Measurements from ENCODE around the gene ABHD2.
"Not testable (repeated sequence)": the region's sequence is repeated elsewhere in the genome, so short reads cannot be mapped to it uniquely, and the experiment has no call there.

ABHD2 gene

DNA sequence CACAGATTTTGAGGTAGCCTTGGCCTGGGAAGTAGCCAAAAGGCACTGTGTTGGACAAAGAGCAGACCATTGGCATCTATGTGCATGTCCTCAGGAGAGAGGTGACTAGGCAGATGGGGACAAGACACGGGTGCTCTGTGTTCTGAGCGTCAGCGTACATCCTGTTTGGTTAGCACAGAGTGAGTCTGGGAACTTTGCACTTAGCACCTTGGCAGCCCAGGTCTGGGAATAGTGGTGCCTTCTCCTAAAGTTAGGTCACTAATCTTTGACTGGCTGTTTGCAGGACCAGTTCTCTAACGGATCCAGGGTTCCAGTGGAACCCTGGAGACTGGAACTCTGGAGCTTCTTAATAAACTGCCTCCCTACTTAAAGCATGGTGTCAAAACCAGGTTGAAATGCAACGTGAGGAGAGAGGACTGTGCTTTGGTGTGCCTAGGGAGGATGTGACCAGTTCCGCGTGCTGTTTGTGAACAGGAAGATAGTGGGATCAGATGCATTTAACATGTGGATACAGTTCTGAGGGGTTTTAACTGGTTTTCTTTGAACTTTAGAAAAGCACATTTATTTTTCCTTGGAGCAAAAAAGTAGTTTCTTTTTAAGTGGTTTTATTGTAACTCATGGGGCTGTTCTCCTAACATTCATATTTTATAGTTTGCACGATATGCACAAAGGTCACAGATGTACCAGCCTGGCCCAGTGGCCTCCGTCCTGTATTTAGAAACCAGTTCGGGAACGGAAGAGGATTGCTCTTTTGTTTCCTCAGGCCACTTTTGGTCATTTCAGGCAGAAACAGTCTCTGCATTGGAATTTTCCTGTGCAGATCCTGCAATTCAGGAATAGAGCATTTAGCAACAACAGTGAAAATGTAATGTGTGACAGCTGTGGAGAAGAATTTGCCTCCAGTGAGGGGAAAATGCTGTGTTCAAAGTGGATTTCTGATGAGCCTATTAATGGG, 48.8 kb downstream of the ABHD2 start:
- DNase-seq = no peak

DNA sequence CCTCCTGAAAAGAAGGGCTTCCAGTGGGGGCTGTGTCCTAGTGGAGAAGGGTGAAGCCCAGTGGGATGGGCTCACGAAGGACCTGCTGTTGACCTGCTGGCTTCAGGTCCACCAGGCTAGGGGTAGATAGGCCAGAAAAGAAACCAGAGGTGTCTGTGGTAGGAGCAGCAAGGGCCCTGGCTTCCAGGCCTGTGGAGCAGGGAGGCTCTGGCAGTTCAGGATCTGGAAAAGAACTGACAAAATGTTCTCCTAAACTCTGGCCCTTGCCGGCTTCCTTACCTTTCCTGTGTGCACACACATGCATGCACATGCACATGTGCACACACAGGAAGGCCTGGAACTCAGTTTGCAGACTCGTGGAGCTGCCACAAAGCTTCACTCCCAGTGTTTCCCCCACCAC, 49.7 kb downstream of the ABHD2 start:
- no peak for DNase-seq

DNA sequence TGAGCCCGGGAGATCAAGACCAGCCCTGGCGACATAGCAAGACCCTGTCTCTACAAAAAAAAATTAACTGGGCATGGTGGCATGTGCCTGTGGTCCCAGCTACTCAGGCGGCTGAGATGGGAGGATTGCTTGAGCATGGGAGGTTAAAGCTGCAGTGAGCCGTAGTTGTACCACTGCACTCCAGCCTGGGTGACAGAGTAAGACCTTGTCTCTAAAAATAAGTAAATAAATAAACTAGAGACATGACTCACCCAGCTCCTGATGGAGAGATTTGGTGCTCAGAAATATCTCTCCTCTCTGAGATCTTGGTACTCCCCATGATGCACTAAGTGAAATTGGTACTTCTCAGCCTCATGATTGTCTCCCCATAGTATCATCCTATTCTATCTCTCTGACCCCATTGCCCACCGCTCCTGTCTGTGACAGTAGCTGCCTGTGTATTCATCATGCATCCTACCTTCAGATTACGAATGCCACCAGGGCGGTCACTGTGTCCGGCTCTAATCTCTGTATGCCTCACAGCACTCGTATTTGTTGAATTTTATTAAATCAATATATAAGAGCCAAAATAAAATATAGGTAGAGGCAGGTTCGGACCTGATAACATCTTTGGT, 50.9 kb downstream of the ABHD2 start:
- no peak for DNase-seq

DNA sequence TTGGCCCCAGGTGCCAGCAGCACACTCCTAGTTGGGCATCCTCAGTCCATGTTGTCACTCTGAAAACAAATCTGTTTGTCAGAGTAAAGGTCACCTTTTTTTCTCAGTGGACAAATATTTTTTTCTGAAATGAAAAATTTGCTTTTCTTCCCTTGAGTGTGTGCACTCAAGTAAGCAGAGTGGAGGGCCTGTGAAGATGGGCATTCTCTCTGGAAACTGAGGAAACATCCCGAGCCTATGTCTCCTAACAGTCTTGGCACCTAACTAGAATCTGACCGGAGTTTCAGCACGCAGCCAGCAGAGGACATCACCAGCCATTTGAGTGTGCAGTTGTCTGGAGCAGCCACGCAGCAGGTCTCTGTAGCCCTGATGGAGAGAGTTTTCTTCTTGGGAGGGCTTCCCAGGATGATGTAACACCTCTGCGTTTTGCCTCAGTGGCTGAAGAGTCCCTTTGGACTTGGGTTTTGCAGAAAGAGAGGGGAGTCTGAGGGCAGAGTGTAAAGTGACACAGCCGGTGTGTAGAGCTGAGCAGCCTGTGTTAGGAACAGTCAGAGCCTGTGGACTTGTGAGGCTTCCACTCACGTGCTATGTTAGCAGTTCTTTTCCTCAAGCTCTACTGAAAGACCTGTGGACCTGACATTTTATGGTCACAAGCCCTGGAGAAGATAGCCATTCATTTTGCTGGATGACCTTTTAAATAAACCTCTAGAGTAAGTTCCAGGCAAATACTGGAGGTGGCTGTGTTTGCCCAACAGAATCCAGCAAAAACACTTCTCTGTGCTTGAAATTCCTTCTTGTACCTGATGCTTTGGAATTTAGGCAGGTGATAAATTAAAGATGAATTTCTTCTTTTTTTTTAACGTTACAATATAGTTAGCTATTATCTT, 51.6 kb downstream of the ABHD2 start:
- DNase-seq = peak in 30 of 56 donors; percentile 9 to 67 (median 33)

DNA sequence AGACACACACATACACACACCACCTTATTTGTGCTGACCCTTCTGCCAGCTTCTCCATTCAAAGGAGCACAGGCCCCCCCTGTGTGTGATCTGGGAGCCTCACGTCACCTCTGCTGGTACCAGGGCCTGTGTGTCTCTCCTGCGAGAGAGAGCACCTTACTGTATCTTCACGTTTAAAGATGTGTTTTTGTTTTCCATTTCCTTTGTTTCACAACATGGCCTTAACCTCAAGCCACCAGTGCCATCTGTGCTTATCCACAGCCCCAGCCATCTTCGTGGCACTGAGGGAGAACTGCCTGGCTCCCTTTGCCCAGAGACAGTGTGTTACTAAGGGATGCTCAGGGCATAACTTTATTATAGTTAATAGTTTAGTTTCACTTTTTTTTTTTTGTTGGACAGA, 52.3 kb downstream of the ABHD2 start:
- no peak for DNase-seq

DNA sequence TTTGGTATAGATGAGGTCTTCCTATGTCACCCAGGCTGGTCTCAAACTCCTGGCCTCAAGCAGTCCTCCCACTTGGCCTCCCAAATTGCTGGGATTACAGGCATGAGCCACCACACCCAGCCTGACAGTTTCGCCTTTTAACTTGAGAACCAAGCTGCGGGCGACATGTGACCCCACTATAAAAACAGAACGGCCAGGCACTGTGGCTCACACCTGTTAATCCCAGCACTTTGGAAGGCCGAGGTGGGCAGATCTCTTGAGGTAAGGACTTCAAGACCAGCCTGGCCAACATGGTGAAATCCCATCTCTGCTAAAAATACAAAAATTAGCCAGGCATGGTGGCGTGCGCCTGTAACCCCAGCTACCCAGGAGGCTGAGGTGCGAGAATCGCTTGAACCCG, 52.9 kb downstream of the ABHD2 start:
- not testable (repeated sequence) for DNase-seq

DNA sequence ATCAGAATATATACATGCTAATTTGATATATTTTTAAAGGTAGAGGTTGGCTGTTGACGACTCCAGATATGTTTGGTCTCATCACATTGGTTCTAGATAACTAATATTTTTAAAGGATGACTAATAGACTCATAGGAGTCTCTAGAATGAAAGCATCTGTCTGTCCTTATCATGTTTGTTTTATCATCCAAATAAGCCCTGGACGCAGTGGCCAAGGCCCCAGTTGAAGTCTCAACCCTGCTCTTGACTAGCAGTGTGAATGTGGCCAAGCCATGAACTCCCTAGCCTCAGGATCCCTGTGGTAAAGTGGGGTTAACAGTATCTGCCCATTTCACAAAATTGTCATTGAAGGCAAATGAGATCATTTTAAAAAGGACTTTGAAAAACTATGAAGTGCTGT, 53.6 kb downstream of the ABHD2 start:
- DNase-seq = no peak

DNA sequence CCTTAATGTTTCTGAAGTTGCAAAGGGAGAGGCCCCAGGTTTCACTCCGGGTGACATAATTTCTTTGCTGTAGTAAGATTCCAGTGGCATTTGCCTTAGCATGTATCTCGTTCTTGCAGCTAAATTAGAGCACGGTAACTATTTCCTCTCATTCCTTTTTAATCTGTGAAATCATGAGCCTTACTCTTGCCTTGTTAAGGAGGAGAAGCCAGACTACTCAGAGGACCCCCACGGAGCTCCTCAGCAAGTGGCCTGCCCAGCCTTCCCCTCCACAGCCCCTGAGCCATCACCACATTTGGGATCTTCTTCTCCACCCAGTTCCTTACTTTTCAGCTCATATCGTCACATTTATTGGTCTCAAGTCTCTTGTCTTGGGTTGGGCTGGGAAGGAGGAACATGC, 54.2 kb downstream of the ABHD2 start:
- DNase-seq = no peak

DNA sequence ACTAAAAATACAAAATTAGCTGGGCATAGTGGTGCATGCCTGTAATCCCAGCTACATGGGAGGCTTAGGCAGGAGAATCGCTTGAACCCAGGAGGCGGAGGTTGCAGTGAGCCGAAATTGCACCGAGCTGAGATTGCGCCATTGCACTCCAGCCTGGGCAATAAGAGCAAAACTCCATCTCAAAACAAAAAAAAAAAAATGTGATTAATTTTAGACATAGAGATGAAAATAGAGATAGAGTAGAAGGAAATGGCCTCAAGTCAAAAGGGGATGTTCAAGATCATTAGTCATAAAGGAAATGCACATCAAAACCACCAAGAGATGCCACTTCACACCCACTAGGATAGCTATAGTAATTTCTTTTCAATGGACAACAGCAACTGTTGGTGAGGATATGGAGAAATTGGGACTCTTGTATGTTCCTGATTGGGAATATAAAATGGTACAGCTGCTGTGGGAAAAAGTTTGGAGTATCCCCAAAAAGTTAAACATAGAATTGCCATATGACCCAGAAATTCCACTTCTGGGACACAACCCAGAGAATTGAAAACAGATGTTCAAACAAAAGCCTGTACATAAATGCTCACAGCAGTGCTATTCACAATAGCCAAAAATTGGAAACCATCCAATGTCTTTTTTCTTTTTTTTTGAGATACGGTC, 55.4 kb downstream of the ABHD2 start:
- DNase-seq = no peak

DNA sequence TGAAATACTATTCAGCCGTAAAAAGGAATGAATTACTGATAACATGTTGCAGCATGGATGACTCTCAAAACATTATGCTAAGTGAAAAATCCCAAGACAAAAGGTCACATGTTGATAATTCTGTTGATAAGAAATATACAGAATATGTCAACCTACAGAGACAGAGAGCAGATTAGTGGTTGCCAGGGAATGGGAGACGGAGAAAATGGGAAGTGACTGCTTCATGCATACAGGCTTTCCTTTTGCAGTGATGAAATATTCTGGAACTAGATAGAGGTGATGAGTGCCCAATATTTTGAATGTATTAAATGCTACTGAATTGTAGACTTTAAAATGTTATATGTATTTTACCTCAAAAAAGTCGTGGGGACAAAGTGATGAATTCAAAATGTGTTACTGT, 56.2 kb downstream of the ABHD2 start:
- no peak for DNase-seq

DNA sequence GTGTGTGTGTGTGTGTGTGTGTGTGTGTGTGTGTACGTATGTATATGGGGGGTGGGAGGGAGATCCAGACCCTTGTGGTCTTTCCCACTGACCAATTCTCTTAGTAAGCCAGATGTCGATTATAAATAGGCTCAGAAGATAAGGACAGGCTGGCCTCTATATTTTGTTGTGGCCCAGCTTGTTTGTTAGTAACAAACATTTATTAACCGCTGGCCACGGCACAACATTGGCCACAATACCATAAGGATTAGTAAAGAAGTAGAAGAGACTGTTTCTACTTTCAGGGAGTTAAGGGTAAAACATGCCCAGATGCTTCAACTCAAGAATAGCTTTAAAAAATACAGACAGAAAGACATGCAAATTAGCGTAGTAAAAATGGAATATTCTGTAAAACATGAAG, 58.1 kb downstream of the ABHD2 start:
- no peak for DNase-seq

DNA sequence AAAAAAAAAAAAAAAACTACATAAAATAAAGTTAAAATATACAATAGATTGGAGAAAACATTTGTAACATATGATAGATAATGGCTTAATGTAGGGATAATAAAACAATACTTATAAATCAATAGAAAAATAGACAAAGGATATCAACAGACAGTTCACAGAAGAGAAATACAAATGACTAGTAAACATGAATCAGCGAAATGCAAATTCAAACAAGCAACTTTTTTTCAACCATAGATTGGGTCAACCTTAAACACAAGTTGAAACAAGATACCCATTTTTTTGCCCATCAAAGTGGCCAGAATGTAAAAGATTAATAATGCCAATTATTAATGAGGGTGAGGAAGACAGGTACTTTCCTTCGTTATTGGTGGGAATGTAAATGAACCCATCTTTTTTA, 59.9 kb downstream of the ABHD2 start:
- no peak for DNase-seq

DNA sequence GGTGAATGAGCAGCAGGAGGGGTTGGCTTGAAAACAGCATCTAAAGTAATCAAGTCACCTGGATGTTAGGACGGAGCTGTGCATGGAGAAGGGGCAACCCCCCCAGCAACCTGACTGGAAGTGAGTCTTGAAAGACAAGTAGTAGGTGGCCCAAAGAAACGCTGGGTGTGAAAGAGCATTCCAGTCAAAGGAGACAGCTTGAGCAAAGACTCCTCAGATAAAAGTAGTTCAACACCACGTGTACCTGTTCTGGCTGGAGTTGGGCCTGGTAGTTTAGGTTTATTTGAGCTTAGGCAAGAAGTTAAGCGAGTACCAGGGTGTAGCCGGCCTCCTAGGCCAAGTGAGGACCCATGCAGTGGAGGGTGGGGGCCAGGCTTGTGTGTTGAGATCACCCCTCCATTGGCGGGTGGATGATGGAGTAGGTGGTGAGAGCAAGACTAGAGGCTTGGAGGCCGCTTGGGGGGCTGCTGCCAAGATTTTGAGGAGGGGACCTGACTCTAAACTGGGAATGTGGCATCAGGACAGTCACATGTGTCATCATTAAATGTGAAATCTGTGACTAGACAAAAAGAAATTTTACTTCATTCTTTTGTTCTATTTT, 61.3 kb downstream of the ABHD2 start:
- no peak for DNase-seq

DNA sequence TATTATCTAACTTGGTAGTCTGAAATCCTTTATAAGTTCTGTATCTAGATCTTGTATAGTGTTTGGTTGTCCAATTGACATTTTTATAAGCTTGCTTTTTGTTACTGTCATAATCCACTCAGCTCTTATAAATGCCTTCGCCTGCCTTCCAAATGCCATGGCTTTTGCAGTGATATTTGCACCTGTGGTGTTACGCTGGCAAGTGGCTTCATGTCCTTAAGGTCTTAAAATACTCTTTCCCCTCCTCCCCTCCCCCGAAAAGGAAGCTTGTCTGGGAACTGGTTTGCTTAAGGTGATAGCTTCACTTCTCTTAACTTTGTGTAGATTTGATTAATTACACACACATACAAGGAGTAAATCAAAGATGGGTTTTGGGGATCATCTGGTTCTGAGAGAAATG, 62.0 kb downstream of the ABHD2 start:
- DNase-seq = no peak

DNA sequence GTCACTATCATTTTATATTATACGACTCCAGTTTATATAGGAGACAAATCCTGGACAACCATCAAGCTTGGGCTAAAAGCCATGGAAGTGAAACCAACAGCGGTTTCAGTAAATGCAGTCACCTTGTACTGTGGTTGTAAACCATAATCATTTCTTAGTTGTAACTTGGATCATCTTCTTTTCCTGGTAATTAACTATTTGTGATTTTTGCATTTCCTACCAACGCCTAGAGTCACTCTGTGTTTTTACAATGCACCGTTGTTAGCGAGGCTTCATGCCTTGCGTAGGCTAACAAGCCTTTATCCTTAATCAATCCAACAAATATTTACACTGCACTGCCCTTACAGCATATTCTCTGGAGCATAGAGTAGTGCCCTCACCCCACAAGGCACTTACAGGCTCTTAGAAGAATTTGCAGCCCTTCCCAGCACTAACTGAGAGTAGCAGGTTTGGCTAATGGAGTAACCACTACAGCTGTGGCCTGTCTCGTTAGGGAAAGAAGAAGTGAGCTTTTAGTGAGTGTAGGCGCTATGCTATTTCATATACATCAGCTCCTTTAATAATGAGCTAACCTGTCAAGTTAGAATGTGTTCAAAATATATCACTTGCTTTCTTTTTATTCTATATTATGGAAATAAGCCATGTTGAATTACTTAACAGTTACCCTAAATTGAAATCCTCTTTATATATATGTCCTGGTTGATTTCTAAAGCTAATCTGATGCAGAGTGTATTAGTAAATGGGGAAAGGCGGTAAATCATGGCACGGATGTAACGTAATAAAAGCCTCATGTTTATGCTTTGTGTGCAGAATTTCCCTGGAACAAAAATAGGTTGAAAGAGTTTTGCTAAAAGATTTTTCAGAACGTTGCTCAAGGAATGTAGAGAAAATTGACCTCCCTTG, 62.8 kb downstream of the ABHD2 start:
- no peak for DNase-seq

DNA sequence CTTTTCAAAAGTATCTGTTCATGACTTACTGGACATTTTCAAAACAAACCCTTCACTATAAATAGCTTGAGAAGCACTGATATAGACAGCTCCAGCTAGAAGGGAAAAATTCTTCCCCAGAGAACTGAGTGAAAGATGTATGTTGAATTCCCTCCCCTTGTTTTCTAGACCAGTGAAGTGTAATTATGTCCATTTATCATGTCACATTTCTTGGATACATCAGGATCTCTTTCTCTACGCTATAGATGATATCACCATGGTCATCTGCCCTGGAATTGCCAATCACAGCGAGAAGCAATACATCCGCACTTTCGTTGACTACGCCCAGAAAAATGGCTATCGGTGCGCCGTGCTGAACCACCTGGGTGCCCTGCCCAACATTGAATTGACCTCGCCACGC, 66.9 kb downstream of the ABHD2 start:
- DNase-seq = no peak

DNA sequence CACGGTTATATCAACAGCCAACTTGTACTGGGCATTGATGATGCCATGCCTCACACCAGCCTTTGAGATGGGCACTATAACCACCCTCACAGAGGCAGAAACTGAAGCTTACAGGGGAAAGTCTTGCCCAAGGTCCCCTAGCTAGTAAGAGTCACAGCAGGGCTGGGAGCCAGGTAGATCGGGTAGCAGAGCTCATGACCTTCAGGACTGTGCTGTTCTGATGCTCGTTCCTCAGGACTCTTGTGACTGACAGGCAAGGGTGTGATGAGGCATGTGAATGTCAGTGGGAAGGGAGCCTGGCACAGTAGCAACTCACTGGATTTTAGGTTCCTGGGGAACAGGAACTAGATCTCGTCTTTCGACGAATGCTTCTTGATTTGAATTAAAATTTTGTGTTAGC, 67.4 kb downstream of the ABHD2 start:
- no peak for DNase-seq

DNA sequence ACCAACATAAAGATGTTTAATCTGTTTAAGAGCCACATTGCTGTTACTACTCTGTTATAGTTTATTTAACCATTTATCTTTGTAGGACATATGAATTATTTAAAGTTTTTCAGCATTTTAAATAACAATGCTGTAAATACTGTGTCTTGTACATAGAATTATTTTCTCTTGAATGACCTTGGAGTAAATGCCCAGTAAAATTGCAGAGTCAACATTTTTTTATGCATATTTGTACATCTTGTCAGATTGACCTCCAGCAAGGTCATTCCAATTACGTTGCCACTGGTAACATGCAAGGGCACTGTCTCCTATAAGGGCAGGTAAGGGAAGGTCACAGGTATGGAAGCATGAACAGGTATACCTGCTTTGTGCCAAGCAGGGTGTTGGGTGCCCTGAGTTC, 68.8 kb downstream of the ABHD2 start:
- DNase-seq = no peak

DNA sequence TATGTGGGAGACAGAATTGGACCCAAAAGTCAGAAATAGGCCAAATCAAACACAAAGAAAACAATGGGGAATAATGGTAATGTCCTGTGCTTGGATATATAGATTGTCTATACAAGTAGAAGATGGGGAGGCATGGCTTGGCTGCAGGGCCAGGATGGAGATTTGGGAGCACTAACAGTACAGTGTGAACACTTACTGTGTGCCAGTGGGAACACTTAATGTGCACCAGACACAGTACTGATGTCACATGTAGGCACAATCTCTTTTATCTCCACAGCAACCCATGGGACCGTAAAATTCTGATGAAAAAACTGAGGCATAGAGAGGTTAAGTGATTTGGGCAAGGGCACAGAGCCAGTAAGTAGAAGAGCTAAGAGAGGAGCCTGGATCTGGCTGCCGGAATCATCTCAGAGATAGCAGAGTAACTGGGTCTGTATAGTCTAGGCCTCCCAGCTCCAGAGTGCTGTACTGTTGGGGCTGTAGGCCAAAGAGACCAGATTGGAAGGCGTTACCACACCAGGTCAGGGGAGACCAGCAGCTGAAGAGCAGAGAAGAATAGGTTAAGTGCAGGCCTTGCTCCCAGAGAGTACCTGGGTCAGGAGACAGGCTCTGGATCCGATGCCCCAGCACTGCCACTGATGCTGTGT, 69.8 kb downstream of the ABHD2 start:
- no peak for DNase-seq

Measured in amygdala (tissue), 56 donors.